Activated naive CD4-positive, alpha-beta T cell treated with anti-CD3 and anti-CD28 coated beads, Interleukin-2, amount 50 U/mL, for 72 hours (primary cell): ENCODE measurements around the gene ABHD14A. TPM values are rescaled to one million over a fixed set of nuclear protein-coding genes. Genes with fewer than 3 reads are reported as not detected.
A peak's percentile ranks its signal among the peaks of the same experiment; 100 is the strongest.

Experiments
- ATAC-seq, 2 donors: fragments of 150-1000 bp; cut with Tn5 transposase; 2 replicates each; pipeline ENCODE4 v1.10.0; 2021; ENCODE audit warnings: mild to moderate bottlenecking in 2 of 2, moderate library complexity in 2 of 2
- DNase-seq, 2 donors: peaks; one replicate each; pipeline ENCODE4 v3.0.0; 2021 to 2022; ENCODE audit warnings: low spot score in 2 of 2
- H3K27ac Mint-ChIP-seq, 2 donors: one replicate each; pipeline ENCODE4 v1.8.0; 2022; ENCODE audit warnings: mild to moderate bottlenecking in 2 of 2, mixed read lengths in 2 of 2
- H3K36me3 Mint-ChIP-seq, 2 donors: one replicate each; pipeline ENCODE4 v1.8.0; 2022; ENCODE audit warnings: mixed read lengths in 2 of 2
- H3K9me3 Mint-ChIP-seq, 2 donors: one replicate each; pipeline ENCODE4 v1.8.0; 2022; ENCODE audit warnings: mixed read lengths in 2 of 2
- total RNA-seq, 2 donors: library from RNA; stranded (reverse); gene quantifications; one replicate each; pipeline ENCODE4 v1.2.3, GENCODE V29; 2022

The ABHD14A gene
- total RNA-seq, 2 donors from 2014 or later = 7.7 to 9.0 TPM

DNA sequence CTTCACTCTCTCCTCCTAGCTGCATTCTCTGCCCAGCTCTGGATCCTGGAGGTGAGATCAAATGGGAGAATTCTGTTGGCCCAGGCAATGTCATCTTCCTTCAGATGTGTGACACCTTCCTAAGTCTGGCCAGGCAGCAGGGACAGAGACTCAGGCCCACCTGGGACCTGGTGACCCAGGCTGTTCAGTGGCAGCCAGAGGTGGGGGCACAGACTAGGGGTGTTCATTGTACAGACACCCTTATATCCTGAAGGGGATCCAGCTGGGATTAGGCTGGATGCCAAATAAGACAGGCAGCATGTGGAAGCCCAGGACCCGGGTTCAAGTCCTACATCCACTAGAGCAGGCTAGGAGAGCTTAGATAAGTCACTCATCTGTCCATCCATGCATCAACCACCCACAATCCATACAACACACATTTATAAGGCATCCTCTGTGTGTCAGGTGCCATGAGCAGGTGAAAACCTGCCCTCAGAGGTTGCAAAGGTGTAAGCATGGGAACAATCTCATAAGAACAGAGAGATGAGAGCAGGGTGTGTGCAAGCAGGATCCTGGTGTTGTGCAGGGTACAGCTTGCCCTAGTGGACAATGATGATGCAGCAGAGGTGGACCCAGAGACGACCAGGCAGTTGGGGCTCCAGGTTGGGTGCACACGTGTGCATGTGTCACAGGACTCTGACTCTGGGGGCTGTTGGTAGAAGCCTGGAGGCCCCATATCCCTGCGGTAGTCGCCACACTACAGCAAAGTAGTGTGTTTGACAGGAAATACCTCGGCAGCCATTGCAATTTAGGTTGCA lies 39.1 kb downstream of the ABHD14A start:
- no peaks in the 10 kb centered on the region for H3K9me3 Mint-ChIP-seq
- no peak overlapping the region for H3K27ac Mint-ChIP-seq
- no peaks in the 10 kb centered on the region for H3K36me3 Mint-ChIP-seq
- no peak for ATAC-seq
- DNase-seq = no peak

DNA sequence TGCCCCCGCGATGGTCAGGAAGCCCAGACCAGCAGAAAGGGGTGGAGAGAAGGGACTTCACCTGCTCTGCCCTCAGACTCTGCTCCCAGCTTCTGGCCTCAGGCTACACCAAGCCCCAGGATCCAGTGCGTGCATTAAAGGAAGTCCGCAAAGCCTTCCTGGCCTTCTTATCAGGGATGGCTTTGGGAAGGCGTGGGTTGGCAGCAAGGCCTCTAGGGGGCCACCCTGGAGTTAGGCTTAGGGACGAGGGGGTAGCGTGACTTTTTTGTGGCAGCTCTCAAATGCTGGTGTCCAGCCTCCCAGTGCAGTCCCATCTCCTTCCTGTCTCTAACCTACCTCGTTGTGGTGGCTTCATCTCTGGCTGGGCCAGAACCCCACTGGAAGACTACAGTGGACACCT lies 39.7 kb downstream of the ABHD14A start:
- Mint-ChIP-seq H3K36me3 (no peaks in the 10 kb centered on the region), H3K27ac (no peak overlapping the region), H3K9me3 (no peaks in the 10 kb centered on the region)
- no peak for ATAC-seq
- DNase-seq = no peak

- Mint-ChIP-seq H3K9me3 (no peaks in the 10 kb centered on the region), H3K36me3 (no peaks in the 10 kb centered on the region), H3K27ac (peak overlapping the region in 1 of 2 donors; percentile 81)
- ATAC-seq (no peak), DNase-seq (no peak)
Observed at GRCh38 chr3:52015438-52016228, 40.8 kb downstream of the ABHD14A start.

DNA sequence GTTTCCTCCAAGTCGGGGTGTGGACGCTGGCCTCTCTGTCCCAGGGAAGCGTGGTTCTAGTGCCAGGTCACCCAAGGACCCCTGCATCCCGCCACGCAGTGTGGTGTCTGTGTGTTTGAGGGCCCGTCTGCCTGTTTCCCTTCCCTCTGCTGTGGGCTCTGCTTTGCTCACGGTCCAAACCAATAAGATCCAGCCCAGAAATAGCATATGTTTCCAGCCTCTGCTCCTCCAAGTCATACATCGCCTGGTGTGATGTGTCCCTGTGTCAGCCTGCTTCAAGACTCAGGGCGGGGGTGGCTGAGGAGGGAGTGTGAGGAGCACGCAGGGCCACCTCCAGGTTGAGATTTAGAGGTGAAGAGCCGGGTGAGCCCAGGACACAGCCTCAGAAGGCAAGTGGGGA lies 42.7 kb downstream of the ABHD14A start:
- no peaks in the 10 kb centered on the region for H3K9me3 Mint-ChIP-seq
- ATAC-seq (no peak), DNase-seq (no peak)
- H3K27ac Mint-ChIP-seq = no peak overlapping the region
- H3K36me3 Mint-ChIP-seq = no peaks in the 10 kb centered on the region

DNA sequence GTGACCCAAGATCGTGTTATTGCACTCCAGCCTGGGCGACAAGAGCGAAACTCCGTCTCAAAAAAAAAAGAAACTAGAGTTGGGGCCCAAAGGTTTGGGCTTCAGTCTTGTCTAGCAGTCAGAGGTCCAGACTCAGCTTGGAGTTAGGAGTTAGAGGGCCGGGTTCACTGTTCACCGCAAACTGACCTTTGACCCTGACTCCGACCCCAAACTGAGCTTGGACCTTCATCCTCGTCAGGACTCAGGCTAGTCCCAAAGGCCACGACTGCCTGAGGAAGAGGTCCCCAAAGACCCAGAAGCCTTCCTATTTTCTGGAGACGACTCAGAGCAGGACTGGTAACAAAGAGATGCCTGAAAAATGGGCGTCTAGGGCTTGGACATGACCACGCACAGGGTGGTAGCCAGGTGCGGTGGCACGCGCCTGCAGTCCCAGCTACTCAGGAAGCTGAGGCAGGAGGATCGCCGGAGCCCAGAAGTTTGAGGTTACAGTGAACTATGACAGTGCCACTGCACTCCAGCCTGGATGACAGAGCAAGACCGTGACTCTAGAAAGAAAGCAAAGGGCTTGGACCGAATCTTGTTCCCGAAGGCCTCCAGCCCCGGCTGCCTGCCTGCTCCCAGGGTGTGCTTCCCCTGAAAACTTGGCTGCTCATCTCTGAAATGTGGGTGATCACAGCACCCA lies 43.6 kb downstream of the ABHD14A start:
- no peaks in the 10 kb centered on the region for H3K9me3 Mint-ChIP-seq
- DNase-seq (no peak), ATAC-seq (no peak)
- no peak overlapping the region for H3K27ac Mint-ChIP-seq
- no peaks in the 10 kb centered on the region for H3K36me3 Mint-ChIP-seq

DNA sequence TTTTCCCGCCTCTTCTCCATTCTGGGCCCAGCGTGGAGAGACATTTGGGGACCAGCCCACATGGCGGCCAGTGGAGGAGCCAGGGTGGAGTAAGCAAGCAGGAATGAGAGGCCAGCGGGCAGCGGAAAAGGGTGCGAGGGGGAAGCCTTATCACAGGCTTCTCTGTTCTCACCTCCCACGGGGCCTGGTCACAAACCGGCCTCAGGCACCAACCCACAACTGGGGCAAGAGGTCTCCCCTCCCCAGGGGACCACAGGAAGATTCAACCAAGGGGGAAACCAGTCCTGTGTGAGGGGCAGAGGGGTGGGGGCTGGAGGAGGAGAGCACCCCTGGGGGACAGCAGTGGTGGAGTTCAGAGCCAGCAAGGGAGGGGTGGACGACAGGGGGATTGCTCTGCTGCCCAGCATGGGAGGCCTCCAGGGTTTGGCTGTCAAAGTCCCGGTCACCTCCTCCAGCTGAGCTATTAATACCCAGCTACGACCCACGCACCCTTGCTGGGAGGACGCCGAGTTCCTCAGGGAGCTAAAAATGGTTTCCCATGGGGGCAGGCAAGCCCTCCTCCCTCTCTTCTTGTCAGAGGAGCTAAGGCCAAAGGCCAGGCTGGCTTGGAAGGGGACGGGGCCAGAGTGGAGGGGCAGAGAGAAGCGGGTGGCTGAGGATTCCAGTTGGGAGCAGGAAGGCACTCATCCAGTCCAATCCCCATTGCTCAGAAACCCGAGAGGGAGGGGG lies 44.7 kb downstream of the ABHD14A start:
- no peak for ATAC-seq
- Mint-ChIP-seq H3K36me3 (no peaks in the 10 kb centered on the region), H3K9me3 (no peaks in the 10 kb centered on the region), H3K27ac (peak overlapping the region in 1 of 2 donors; percentile 55)
- no peak for DNase-seq

DNA sequence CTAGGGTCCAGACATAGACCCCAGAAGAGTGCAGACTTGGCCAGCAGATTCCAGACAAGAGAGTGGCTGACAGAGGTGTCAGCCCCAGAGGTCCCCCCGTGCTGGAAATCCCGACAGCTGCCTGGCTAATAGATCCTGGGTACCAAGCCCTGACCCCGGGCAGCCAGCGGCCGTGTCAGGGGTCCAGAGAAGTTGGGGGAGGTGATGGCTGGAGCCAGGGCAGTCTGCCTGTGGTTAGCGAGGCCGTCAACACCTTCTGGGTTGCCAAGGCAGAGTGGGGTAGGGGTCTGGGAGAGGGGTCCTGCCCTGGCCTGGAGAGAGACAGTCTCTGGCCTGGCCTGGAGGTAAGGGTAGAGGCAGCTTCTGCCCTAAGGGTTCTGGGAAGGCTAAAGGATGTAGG lies 45.9 kb downstream of the ABHD14A start:
- Mint-ChIP-seq H3K9me3 (no peaks in the 10 kb centered on the region), H3K27ac (no peak overlapping the region), H3K36me3 (no peaks in the 10 kb centered on the region)
- no peak for ATAC-seq
- no peak for DNase-seq

GRCh38 chr3:52021489-52022268 lies 46.8 kb downstream of the ABHD14A start:
- DNase-seq (no peak), ATAC-seq (no peak)
- no peaks in the 10 kb centered on the region for H3K9me3 Mint-ChIP-seq
- H3K36me3 Mint-ChIP-seq = no peaks in the 10 kb centered on the region
- H3K27ac Mint-ChIP-seq = peak overlapping the region in 1 of 2 donors; percentile 34

- no peaks in the 10 kb centered on the region for H3K9me3 Mint-ChIP-seq
- no peak for DNase-seq
- H3K36me3 Mint-ChIP-seq = no peaks in the 10 kb centered on the region
- H3K27ac Mint-ChIP-seq = no peak overlapping the region
- no peak for ATAC-seq
Observed at GRCh38 chr3:52022323-52023100, 47.6 kb downstream of the ABHD14A start.

DNA sequence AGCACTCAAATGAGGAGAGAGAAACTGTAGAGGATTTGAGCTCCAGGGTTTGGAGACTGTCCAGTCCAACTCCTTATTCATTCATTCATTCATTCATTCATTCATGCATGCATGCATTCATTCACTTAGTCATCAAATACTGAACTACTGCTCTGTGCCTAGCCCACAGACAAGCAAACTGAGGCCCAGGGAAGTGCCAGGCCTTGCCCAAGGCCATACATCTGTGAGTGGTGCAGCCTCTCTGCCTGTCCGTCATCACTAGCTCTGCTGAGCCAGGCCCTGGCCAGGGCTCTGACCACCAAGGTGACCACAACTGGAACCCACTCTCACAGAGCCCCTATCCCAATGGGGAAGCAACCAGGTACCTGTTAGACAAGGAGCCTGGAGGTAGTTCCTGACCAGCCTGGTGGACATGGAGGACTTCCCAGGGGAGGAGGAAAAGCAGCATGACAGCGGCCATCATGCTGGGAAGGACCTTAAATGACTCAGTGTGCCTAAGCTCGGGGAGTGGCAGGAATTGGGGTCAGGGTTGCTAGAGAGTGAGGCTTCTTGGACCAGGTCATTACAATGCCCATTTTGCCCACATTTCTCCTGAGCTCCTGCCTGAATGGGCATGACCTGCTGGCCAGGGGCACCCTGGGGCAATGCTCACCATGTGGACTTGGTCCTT lies 48.4 kb downstream of the ABHD14A start:
- no peak overlapping the region for H3K27ac Mint-ChIP-seq

DNA sequence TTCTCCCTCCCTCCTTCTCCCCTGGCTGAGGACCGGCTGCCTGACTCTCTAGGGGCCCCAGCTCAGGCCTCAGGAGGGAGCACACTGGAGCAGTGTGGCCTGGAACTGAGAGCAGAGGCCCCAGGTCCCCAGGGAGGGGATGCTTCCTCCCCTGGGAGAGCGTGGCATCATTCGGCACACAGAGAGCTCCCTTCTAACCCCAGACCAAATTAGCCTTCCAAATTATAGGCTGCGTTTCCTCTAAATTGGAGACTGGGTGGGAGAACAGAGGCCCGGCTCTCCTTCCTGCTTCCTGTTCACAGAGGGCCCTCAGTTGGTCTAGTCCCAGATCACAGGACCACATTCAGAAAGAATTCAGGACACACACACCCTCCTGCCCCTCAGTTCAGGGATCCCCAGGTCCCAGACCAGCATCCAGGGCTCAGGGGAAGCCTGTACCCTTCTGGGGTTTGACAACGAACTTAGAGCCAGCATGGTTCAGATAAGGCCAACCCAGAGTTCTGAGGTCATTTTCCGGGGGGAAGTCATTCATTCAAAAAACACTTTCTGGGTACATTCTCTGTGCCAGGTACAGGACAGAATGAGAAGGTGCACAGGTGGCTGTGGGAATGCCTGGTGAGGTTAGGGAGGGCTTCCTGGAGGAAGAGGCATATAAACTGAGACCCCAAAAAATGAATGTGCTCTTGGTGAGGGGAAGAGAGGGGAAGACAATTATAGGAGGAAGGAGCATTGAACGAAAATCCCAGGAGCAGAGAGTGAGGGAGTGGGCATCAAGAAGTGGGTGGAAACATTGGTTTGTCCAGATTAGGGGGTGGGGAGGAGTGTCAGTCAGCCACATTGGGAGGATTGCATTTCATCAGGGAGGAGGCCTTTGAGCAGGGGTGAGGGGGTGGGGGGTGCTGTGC lies 49.2 kb downstream of the ABHD14A start:
- no peaks in the 10 kb centered on the region for H3K9me3 Mint-ChIP-seq
- no peak for ATAC-seq

More for the DNA sequence above, 48.4 kb downstream of the ABHD14A start:
- no peaks in the 10 kb centered on the region for H3K36me3 Mint-ChIP-seq
- DNase-seq (no peak), ATAC-seq (no peak)
- H3K9me3 Mint-ChIP-seq = no peaks in the 10 kb centered on the region

DNA sequence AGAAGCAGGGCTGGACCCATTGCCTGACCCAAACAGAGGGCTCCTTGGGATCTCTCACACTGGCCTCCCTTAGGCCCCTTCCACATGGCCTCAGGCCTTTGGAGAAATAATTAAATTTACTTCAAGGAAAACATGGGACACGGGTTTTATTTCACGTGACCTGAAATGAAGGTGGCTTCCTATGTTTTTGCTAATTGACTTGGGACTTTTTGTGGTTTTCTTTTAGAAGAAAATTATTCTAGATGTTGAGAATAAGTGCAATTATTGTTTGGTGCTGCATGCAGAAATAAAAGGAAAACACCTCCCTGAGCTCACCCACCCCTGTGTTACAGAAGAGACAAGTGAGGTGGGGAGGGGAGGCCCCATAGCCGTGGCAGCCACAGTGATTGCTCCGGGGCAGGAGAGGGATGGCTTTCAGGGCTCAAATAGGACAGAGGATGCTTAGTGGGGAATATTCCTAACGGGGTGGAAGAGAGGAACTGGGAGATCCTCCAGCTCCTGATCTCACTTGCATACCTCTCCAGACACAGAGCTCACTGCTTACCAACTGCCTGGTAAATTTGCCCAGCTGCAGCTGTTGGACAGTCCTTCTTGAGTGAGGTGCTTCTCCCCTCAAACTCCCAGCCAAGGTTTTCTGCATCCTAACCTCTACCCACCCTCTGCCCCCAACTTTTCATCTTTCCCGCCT lies 50.0 kb downstream of the ABHD14A start:
- H3K36me3 Mint-ChIP-seq = no peaks in the 10 kb centered on the region
- DNase-seq (no peak), ATAC-seq (no peak)
- peak overlapping the region in 1 of 2 donors; percentile 35 for H3K27ac Mint-ChIP-seq
- no peaks in the 10 kb centered on the region for H3K9me3 Mint-ChIP-seq

More for the DNA sequence above, 49.2 kb downstream of the ABHD14A start:
- Mint-ChIP-seq H3K36me3 (no peaks in the 10 kb centered on the region), H3K27ac (peak overlapping the region in 1 of 2 donors; percentile 35)
- DNase-seq = no peak

DNA sequence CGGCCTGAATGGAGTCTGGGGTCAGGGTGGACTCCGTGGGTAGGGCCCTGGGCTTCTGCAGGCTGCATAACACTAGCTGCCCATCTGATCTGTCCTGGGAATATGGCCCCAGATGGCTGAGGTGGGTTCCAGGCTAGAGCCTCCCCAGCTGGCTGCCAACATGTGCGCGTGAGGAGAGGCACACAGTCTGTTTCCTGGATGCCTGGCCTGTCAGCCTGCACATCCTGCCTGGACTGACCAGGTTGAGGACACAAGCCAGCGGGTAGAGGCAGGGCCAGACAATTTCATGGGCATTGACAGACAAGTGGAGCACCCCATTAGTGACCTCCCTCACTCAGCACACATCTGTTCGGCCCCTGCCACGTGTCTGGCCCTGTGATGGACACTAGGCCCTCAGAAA lies 50.6 kb downstream of the ABHD14A start:
- no peak for DNase-seq
- no peaks in the 10 kb centered on the region for H3K36me3 Mint-ChIP-seq
- no peak overlapping the region for H3K27ac Mint-ChIP-seq
- no peak for ATAC-seq
- no peaks in the 10 kb centered on the region for H3K9me3 Mint-ChIP-seq
